ENCODE data around the gene WIZ.

DNA sequence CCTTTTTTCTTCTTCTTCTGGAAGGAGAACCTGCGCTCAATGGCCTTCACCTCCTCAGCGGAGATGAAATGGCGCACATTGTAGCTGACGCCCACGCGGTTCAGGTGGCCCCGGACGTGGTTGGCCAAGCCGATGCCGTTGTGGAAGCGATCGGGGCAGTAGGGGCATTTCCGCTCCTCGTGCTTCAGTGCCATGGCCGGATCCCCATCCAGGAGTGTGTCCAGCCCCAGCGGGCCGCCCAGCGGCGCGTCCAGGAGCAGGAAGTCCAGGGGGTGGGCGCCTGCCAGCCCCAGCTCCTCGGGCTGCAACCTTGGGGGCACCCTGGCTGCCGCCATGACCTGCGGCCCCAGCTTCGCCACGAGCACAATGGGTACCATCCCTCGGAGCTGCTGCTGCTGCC lies 11.2 kb downstream of the WIZ start:
- TF ChIP-seq, protein P1, sequence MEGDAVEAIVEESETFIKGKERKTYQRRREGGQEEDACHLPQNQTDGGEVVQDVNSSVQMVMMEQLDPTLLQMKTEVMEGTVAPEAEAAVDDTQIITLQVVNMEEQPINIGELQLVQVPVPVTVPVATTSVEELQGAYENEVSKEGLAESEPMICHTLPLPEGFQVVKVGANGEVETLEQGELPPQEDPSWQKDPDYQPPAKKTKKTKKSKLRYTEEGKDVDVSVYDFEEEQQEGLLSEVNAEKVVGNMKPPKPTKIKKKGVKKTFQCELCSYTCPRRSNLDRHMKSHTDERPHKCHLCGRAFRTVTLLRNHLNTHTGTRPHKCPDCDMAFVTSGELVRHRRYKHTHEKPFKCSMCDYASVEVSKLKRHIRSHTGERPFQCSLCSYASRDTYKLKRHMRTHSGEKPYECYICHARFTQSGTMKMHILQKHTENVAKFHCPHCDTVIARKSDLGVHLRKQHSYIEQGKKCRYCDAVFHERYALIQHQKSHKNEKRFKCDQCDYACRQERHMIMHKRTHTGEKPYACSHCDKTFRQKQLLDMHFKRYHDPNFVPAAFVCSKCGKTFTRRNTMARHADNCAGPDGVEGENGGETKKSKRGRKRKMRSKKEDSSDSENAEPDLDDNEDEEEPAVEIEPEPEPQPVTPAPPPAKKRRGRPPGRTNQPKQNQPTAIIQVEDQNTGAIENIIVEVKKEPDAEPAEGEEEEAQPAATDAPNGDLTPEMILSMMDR (IDR thresholded peaks at IDR 0.05; ENCODE audit: borderline replicate concordance, extremely low read depth, low read length, poor library complexity, severe bottlenecking) = no peak
- TF ChIP-seq EZH2 (IDR thresholded peaks at IDR 0.05; ENCODE audit: borderline replicate concordance, low read depth, low read length, severe bottlenecking) = no peak
